Psoas muscle (tissue), 8 donors: Measurements from ENCODE around the gene SLC25A6. TPM values are rescaled to one million over a fixed set of nuclear protein-coding genes. Genes with fewer than 3 reads are reported as not detected.
"Not testable (repeated sequence)": the region's sequence is repeated elsewhere in the genome, so short reads cannot be mapped to it uniquely, and the experiment has no call there.

Source experiments
- ATAC-seq, 4 donors: fragments of 200-7000 bp; cut with Tn5 transposase; one replicate each; pipeline ENCODE4 v1.9.1; 2020; ENCODE audit warnings: moderate library complexity in 3 of 4, mild to moderate bottlenecking in 2 of 4
- DNase-seq, 2 donors: peaks; one replicate each; pipeline ENCODE4 v3.0.0-alpha.2; 2020
- H3K27ac ChIP-seq: fragments of 200-600 bp; one replicate; pipeline ENCODE4 v1.8.0; 2022
- H3K27me3 ChIP-seq, 3 donors: fragments of 200-600 bp in 1 of 3; one replicate each; pipeline versions ENCODE4 v1.6.1 to v1.8.0; 2013 to 2022; ENCODE audit warnings: low read length in 2 of 3, mild to moderate bottlenecking in 2 of 3, moderate library complexity in 1 of 3; ENCODE audit not compliant: insufficient read depth in 3 of 3
- H3K36me3 ChIP-seq, 2 donors: fragments of 200-600 bp in 1 of 2; one replicate each; pipeline versions ENCODE4 v1.6.1 to v1.8.0; 2013 to 2022; ENCODE audit warnings: low read depth in 1 of 2, mild to moderate bottlenecking in 1 of 2, moderate library complexity in 1 of 2; ENCODE audit not compliant: insufficient read depth in 1 of 2
- H3K4me1 ChIP-seq: fragments of 200-600 bp; one replicate; pipeline ENCODE4 v1.8.0; 2022
- H3K4me3 ChIP-seq: fragments of 200-600 bp; one replicate; pipeline ENCODE4 v1.8.0; 2022; ENCODE audit warnings: mild to moderate bottlenecking
- H3K9me3 ChIP-seq: fragments of 200-600 bp; one replicate; pipeline ENCODE4 v1.8.0; 2022
- WGBS, 3 donors: extraction: QIAGEN DNeasy Blood & Tissue Kit; methylation state at CpG; one replicate each; pipeline versions ENCODE4 v1.1.6 to v1.1.7; 2013; 5-methylcytosine and 5-hydroxymethylcytosine counted together
- intact Hi-C, 2 donors: fragments of 100-400 bp; cut with DNase I; formaldehyde crosslinking; loops; one replicate each; pipeline versions ENCODE4 v1.11.0 to v1.14.2; 2022
- polyA plus RNA-seq, 3 donors: library from polyadenylated mRNA; stranded (reverse); fragments of 200-250 nt; gene quantifications; one replicate each; pipeline ENCODE4 v1.2.3, GENCODE V29; 2013
- total RNA-seq, 4 donors: library from RNA; stranded (reverse); fragmentation: NEBNext Ultra II Directional in 2 of 4; extraction: Animal tissue kit (Norgen Biotek cat#: 25700) in 2 of 4; gene quantifications; one replicate each; pipeline versions ENCODE4 v1.2.1 to v1.2.4, GENCODE V29; 2021 to 2023
- TF ChIP-seq, protein P1 (sequence below): fragments of 200-600 bp; IDR thresholded peaks from one replicate; pipeline ENCODE4 v1.8.0; 2022; ENCODE audit warnings: antibody characterized with exemption
- donor health status: healthy with polysubstance abuse.
- donor health status: DM: no; HTN: no; CAD: no; lungs with moderate emphysema.
- donor health status: Bipolar disorder and iron deficiency.
- donor health status: healthy.
- donor health status: DM: yes; HTN: yes; CAD: no.
- donor health status: DM: no; HTN: no; CAD: no.
- donor health status: DM: no; HTN: no; CAD: no.
- donor health status: DM: yes; HTN: yes; CAD: no.

Gene SLC25A6
- total and polyA plus RNA-seq, 7 donors: 48.4 to 189 (median 83.0) TPM

DNA sequence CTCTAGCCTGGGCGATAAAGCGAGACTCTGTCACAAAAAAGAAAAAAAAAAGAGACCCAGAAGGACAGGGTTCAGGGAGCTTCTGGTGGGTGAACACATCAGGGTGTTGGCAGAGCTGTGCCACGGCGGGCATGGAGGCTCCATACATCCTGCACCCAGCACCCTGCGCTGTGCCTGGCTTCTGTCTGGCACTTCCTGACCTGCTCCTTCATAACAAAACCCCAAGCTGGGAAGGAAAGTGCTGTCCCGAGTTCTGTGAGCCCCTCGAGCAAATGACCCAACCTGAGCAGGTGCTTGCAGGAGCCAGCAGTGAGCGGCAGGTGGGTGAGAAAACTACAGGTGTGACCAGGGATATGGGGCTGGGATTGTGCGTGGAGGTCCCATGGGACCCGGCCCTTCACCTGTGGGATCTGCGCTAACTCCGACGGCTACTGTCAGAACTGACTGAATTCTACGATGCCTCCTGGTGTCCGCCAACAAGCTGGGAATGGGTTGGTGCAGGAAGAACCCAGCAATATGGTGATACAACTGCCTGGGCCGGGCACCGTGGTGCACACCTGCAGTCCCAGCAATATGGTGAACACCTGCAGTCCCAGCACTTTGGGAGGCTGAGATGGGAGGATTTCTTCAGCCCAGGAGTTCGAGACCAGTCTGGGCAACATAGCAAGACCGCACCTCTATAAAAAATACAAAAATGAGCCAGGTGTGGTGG is 41.9 kb upstream of the SLC25A6 start:
- TF ChIP-seq, protein P1, sequence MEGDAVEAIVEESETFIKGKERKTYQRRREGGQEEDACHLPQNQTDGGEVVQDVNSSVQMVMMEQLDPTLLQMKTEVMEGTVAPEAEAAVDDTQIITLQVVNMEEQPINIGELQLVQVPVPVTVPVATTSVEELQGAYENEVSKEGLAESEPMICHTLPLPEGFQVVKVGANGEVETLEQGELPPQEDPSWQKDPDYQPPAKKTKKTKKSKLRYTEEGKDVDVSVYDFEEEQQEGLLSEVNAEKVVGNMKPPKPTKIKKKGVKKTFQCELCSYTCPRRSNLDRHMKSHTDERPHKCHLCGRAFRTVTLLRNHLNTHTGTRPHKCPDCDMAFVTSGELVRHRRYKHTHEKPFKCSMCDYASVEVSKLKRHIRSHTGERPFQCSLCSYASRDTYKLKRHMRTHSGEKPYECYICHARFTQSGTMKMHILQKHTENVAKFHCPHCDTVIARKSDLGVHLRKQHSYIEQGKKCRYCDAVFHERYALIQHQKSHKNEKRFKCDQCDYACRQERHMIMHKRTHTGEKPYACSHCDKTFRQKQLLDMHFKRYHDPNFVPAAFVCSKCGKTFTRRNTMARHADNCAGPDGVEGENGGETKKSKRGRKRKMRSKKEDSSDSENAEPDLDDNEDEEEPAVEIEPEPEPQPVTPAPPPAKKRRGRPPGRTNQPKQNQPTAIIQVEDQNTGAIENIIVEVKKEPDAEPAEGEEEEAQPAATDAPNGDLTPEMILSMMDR: no peak

GRCh38 chrX:1430451-1430850 is 38.5 kb upstream of the SLC25A6 start:
- no peak for DNase-seq
- Histone ChIP-seq H3K4me3 (no peak overlapping the region), H3K27me3 (no peaks in the 10 kb centered on the region), H3K4me1 (no peaks in the 10 kb centered on the region), H3K27ac (no peak overlapping the region), H3K36me3 (peaks cover 4 to 21% of the 10 kb centered on the region in 2 donors), H3K9me3 (no peaks in the 10 kb centered on the region)
- TF ChIP-seq, protein P1: no peak
- ATAC-seq: no peak
- intact Hi-C loops: no loop called here
- 97% methylated on average over 10 of the region's 10 CpGs for WGBS, 3 donors

More for the DNA sequence above, 41.9 kb upstream of the SLC25A6 start:
- 94 to 97% (median 96%) methylated on average over 18 to 19 of the region's 19 CpGs for WGBS, 3 donors
- intact Hi-C loops: no loop called here
- DNase-seq (no peak), ATAC-seq (no peak)
- Histone ChIP-seq H3K9me3 (no peaks in the 10 kb centered on the region), H3K27me3 (no peaks in the 10 kb centered on the region), H3K27ac (no peak overlapping the region), H3K36me3 (peaks cover 0 to 32% of the 10 kb centered on the region in 2 donors), H3K4me3 (no peak overlapping the region), H3K4me1 (no peaks in the 10 kb centered on the region)

- ATAC-seq: no peak
- WGBS, 3 donors: 95 to 97% (median 96%) methylated on average over 31 to 32 of the region's 32 CpGs
- H3K9me3 ChIP-seq: no peaks in the 10 kb centered on the region
- intact Hi-C loops: no loop called here
- no peak for DNase-seq
- H3K27me3 ChIP-seq: no peaks in the 10 kb centered on the region
- TF ChIP-seq, protein P1: no peak
- no peak overlapping the region for H3K27ac ChIP-seq
- H3K4me3 ChIP-seq: no peak overlapping the region
- no peaks in the 10 kb centered on the region for H3K4me1 ChIP-seq
- peaks cover 4 to 9% of the 10 kb centered on the region in 2 donors for H3K36me3 ChIP-seq
Observed at GRCh38 chrX:1427756-1428155, 35.8 kb upstream of the SLC25A6 start.

DNA sequence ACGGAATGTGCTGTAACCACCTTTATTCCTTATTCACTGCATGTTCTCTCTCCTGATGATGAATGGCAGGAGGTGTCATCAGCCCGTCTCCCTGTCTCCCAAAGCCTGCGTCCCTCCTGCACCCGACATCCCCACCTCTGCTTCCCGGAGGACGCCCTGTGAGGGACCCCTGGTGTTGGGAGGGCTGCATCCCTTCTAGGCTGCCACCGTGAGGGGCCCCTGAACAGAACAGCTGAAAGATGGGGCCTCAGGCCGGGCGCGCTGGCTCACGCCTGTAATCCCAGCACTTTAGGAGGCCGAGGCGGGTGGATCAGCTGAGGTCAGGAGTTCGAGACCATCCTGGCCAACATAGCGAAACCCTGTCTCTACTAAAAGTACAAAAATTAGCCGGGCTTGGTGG is 34.4 kb upstream of the SLC25A6 start:
- H3K27ac ChIP-seq, H3K4me3 ChIP-seq, H3K4me1 ChIP-seq, H3K9me3 ChIP-seq, H3K27me3 ChIP-seq, DNase-seq, intact Hi-C loops, ATAC-seq: not testable (repeated sequence)
- H3K36me3 ChIP-seq: peaks cover 4 to 17% of the 10 kb centered on the region in 2 donors
- 90 to 93% (median 90%) methylated on average over 16 of the region's 16 CpGs for WGBS, 3 donors

DNA sequence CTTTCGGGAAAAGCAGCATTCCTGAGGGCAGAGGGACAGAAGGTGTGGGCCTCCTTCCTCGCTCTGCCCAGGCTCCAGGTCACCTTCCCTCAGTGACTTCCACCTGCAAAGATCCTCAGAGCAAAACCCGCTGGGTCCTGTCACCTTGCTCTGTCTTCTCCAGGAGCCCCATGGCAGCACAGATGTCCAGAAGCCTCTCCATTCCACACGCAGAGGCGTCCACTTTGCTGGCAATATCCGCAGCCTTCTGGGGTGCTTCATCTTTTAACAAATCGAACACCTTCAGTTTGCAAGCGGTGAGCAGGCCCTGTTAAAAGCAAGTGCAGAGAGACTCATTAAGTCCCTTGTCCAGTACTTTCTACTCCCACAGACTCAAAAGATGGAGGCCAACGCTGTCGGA is 33.5 kb upstream of the SLC25A6 start:
- WGBS, 3 donors: 78 to 88% (median 85%) methylated on average over 10 of the region's 10 CpGs
- intact Hi-C loops: no loop called here
- Histone ChIP-seq H3K27ac (no peak overlapping the region), H3K4me3 (no peak overlapping the region), H3K27me3 (no peaks in the 10 kb centered on the region), H3K9me3 (peaks cover 6% of the 10 kb centered on the region), H3K4me1 (no peaks in the 10 kb centered on the region), H3K36me3 (peaks cover 4 to 19% of the 10 kb centered on the region in 2 donors)
- TF ChIP-seq, protein P1: no peak
- ATAC-seq (no peak), DNase-seq (no peak)
